Sciatic nerve (tissue), 2 donors: ENCODE measurements around the gene FRZB. TPM values are rescaled to one million over a fixed set of nuclear protein-coding genes. Genes with fewer than 3 reads are reported as not detected.
A peak's percentile ranks its signal among the peaks of the same experiment; 100 is the strongest.

ENCODE experiments used
- ATAC-seq: fragments of 200-7000 bp; cut with Tn5 transposase; one replicate; pipeline ENCODE4 v1.9.1; 2020; ENCODE audit warnings: mild to moderate bottlenecking, moderate library complexity
- DNase-seq: peaks from one replicate; pipeline ENCODE4 v3.0.0-alpha.2; 2020; ENCODE audit warnings: low spot score
- intact Hi-C: fragments of 100-400 bp; cut with DNase I; formaldehyde crosslinking; loops from one replicate; pipeline ENCODE4 v1.14.2; 2022
- total RNA-seq: library from RNA; stranded (reverse); fragmentation: NEBNext Ultra II Directional; extraction: Animal tissue kit (Norgen Biotek cat#: 25700); gene quantifications from one replicate; pipeline ENCODE4 v1.2.1, GENCODE V29; 2021
- donor health status: DM: no; HTN: no; CAD: no.
- donor health status: DM: no; HTN: no; CAD: no.

Gene FRZB
- total RNA-seq, 1 donor from 2014 or later, result 17.1 TPM

DNA sequence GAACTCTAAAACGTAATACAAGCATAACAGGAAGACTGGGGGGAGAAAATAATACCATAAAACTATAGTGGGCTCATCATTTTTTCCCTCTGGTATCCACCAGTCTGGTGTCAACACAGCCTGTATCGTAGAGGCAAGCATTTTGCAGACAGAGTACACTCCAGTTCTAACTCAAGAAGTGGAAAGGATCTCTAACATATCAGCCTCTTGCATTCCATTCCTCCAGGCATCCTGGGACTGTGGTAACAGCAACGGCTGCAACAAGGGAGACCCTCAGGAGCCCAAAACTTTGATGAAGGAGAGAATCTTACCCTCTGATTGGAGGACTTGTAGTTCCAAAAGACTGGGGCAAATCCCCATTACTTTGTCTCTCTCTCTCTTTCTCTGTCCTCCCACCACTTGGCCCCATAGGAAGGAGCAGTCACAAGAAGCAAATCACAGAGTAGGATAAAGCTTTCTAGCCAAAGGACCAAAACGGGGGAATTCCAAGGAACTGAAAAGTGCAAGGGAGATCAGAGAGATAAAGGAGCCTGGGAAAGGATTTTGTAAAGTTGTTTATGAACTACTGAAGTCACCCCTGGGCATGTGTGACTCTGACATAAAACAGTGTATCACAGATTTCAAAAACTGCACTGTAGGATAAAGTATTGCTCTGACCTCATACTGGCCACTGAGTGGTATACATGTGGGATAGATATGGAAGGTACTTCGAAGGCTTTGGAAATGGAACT is 11.9 kb downstream of the FRZB start:
- DNase-seq (no peak), ATAC-seq (no peak)
- intact Hi-C loops, result no loop called here

DNA sequence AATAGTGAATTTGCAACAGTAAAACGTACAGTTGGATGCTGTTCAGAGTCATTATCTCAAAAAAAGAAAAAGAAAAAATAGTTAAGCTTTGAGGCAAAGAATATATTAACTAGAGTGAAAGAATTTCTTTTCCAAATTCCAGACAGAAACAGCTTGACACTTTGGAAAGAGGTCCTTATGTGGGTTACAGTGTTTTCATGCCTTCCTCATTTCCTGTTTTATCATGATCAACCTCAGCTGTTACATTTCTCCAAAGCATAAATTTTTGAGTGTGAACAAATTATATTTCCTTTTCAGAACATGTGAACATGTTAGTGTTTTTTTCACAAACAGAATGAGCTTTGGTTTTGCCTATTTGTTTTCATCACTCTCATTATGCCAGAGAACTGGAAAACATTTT is 13.6 kb downstream of the FRZB start:
- ATAC-seq (no peak), DNase-seq (no peak)
- intact Hi-C loops, result no loop called here

DNA sequence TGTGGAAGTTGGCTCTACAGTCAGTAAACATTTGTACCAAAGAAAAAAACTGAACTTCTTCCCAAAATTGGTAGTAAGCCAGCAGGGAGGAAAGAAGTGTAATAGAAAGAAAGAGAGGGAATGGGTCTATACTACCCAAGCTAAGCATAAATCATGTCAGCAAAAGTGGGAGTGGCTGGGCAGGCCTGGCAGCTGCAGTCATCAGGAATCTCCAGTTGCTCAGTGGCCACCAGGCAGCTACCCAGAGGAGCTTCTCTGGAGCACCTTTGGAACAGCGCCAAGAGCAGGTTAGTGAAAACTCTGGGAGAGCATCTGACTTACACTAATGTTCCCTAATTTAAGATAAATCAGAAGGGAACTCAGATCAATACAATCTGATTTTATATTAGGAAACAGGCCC is 14.3 kb downstream of the FRZB start:
- intact Hi-C loops, result no loop called here
- no peak for DNase-seq
- no peak for ATAC-seq

DNA sequence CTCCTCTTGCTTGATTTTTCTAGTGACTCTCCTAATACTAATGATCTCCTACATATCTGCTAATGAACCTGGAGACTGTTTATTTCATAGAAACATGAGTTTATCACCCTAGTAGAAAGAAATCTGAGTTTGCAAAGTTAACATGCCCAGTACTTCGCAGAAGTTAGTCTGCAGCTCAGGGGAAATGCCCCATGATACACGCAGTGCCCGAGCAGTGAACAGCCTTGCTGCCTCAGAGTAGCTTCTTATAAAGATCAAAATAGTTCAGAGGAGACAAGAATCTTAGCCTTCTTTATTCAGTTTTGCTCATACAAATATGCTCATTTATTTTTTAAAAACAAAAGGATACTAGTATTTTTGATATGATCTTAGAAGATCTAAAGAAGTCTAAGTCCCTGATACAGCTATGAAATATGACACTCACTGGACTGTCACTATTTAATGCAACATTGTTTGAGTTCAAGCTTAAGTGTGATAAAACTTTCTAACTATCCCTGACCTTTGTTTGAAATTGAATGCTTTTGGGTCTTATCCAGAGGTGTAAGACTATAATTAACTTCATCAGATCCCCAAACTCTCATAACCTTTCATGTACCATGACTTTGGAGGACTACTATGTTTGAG is 20.5 kb downstream of the FRZB start:
- intact Hi-C loops, result no loop called here
- no peak for DNase-seq
- ATAC-seq, result peak; percentile 65

DNA sequence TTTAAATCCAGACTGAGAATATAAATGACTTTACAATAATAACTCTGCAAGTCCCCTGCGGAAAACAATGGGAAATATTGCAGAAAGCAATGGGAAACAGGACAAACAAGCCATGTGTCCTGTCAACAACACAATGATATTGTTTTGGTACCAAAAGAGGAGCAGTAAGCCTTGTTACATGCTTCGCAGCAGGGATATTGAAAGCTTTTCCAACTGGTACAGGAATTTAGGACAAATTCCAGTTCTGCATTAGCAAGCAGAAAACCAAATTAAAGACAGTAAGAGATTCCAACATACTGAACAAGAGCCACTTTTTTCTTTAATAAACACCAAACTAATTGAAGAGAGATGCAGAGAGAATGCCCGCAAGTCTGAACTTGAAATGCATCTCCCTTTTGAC is 30.0 kb downstream of the FRZB start:
- intact Hi-C loops, result no loop called here
- ATAC-seq, result no peak

DNA sequence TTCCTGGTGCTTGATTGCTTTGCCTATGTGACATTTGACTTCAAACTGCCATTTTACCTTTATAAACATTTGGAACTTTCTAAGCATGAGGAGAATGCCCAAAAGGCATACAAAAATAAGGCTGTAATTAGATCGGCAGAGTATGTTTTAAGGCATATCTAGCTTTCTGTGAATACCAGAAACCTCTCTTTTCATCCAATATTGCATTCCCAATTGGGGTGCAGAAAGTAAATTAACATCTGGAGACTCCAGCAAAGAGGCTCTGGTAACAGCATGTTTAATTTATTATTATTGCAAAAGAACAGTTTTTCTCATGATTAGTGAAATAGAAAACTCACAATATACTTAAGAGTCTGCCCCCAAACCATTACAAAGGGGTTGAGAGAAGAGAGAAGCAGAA is 32.1 kb downstream of the FRZB start:
- no peak for DNase-seq
- intact Hi-C loops, result no loop called here
- no peak for ATAC-seq

More for the DNA sequence above, 30.0 kb downstream of the FRZB start:
- DNase-seq, result no peak

DNA sequence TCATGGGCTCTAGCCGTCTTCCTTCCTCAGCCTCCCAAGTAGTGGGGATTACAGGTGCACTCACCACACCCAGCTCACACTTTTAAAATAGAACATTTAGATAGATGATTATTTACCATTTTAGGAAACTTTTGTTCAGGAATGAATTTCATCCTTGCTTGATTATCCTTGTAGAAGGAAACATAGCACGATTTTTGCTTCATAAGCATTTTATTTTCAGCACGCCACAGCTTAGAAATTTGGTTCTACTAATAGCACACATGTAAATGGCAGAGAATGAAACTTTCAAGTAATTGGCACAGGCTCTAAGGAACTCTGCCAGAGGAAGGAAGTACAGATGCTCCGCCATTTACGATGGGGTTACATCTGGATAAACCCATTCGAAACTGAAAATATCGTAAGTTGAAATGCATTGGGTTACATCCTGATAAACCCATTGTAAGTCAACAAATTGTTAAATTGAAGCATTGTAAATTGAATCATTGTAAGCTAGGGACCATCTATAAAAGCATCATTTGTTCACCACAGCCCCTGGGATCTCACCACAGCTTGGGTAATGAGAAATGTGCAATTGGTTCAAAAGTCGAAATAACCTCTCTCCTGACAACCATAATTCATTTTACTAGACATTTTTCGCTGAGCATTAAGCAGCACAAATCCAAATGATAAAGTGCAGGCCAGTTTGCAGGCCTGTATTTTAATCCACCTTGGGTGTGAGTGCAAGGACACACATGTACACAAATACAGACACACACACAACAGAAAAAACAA is 33.2 kb downstream of the FRZB start:
- ATAC-seq (no peak), DNase-seq (no peak)
- intact Hi-C loops, result no loop called here

DNA sequence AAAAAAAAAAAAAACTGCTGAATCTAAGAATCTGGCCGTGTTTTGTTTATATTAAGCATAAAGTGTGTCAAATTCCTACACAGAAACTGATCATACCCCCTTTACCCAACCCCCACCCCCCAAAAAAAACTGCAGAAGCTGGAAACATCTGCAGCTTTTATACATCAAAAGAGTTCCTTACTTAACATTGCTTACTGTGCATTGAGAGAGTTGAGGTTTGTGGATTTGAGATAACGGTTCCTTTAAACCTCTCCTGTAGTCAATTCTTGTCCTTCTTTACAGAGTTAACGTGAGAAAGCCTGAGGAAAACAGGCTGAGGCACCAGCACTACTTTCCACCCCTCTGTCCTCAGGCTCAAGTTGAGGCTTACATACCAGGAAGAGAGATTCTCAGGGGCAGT is 34.5 kb downstream of the FRZB start:
- intact Hi-C loops, result no loop called here
- DNase-seq (no peak), ATAC-seq (no peak)

DNA sequence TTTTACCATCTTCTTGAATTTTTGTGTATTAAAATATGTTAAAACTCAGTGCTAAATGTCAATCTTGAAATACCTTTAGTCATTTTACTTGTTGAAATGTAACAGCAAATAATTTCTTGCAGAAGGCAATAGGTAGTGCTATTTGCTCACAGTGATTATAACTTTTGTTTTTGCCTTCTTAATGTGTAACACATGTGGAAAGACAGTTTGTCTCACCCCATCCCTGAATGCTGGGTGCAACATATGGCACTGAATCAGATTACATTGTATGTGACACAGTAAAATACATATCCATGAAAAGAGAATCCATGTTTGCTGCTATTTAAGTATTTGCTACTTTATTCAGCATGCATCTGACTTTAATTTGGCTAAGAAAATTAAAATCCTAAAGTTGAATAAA is 35.3 kb downstream of the FRZB start:
- intact Hi-C loops, result no loop called here

DNA sequence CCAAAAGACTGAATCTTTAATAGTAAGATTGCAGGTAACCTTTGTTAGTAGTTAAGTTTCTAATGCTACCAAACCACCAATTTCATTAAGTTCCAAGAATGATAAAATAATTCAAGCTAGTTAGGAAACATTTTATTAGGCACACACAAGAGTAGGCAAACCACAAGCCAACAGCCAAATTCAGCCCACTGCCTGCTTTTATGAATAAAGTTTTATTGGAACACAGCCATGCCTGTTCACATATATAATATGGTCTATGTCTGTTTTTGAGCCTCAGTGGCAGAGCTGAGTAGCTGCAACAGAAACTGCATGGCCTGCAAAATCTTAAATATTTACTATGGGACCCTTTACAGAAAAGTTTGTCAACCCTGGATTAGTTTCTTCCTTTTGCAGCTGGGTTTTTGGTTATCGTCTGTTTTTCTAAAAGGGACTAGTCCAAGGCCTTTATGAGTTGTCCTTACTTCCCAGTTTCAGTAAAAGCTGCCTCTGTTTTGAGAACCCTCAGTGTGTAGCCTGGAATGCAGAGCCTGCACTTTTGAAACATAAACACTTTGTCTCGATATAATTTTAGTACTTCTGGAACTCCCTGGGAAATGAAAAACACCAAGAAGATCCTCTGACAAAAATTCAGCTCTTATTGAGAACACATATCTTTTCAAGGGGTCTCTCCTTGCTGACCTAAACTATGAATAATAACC is 39.1 kb downstream of the FRZB start:
- intact Hi-C loops, result no loop called here
- no peak for ATAC-seq
- DNase-seq, result no peak

More for the DNA sequence above, 35.3 kb downstream of the FRZB start:
- ATAC-seq (no peak), DNase-seq (no peak)

DNA sequence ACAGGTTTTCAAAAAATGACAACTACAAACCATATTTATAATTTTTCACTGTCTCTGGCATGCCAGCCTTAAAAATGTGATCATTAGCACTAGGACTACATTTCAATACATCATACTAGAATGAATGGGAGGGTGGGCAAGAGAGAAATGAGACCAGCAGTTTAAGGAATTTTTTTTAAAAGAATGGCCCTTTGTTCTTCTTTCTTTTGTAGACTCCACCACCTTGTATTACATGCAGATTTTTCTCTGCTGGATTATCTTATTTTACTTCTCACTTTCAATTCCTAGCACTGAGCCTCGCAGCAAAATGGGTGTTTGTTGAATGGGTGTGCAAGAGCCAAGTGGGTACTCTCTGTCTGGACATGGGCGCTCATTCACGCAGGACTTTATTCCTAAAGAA is 39.9 kb downstream of the FRZB start:
- no peak for DNase-seq
- no peak for ATAC-seq
- intact Hi-C loops, result no loop called here

DNA sequence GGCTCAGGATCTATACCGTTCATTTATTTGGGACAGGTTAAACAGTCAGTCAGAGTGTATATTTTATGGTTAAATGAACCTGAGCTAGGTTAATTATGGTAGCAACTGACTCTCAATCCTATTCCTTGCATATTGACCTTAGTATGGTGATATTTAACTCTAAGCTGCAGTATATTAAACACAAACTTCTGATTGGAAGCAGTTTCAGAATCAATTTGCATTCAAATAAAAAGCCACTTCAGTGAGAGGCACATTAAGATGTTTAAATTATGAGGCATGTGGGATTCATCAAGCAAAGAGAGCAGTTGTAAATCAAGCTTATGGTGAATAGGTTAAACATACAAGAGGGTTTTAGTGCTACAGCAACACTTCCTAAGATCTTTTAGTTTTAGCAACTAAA is 40.4 kb downstream of the FRZB start:
- DNase-seq (no peak), ATAC-seq (no peak)
- intact Hi-C loops, result no loop called here

DNA sequence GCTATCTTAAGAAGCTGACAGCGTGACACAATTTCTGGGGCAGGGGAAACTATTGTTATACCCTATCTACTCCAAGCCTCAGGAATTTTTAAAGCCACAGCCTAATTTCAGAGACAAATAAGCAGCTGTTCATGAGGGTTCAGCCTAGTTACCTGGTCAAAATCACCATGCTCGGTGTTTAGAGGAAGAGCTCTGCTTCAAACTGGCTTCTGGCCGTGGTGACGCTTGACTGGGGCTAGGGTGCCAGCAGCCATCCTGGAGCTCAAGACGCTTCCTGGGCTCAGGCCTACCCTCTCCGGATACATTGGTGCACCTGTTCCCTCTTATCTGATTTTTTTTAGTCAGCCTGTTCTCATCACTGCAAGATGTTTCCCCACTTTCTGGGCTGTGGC is 41.7 kb downstream of the FRZB start:
- no peak for DNase-seq
- no peak for ATAC-seq
- intact Hi-C loops, result no loop called here

DNA sequence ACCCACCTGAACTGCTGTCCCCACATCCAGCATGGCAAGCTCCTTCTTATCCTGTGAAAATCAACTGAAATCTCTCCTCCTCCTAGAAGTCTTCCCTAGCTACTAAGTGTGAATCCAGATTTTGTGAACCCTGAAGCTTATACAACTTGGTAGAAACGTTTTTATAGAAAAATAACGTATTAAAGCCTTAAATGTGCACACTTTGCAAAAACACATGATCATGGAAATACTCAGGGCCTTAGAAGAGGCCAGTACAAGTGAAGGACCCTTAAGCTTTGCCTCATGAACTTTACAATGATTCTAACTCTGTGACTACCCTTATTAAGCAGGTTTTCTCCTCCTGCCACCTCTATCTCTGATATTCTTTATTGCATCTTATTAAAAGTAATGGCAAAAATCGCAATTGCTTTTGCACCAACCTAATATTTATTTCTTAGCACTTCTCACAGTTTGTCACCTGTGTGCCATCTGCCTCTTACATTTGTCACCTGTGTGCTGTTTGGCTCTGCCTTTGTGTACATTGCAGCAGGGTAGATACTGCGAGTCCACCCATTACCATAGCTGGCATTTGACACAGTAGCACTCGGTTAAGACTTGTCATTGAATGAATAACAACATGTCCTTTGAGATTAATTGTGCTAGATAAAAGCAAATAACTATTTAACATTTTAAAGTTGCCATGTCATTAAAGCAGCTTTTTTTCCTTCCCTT is 42.2 kb downstream of the FRZB start:
- intact Hi-C loops, result no loop called here
- ATAC-seq (no peak), DNase-seq (no peak)

DNA sequence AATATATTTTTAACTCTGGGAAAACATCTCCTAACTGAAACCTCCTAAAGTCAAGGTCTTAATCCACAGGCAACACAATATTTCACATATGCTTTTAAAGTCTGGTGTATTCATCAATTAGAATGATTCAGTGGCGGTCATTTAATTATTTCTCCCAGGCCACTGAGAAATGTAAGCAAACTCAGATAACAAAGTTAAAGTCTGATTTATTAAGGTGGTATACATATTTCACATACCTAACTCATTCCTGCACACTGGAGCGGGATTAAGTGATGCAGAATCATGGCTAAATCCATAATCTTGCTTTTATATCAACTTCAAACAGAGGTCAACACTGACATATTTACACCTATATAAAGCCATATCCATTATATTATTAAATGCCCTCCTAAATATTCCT is 43.7 kb downstream of the FRZB start:
- DNase-seq (no peak), ATAC-seq (no peak)
- intact Hi-C loops, result no loop called here

DNA sequence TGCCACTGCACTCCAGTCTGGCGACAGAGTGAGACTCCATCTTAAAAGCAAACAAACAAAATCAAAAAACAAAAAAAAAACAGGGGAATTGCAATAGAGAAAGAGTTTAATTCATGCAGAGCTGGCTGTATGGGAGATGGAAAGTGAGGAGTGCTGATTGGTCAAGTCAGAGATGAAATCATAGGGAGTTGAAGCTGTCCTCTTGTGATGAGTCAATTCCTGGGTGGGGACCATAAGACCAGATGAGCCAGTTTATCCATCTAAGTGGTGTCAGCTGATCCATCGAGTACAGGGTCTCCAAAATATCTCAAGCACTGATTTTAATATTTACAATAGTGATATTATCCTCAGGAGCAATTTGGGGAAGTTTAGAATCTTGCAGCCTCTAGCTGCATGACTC is 45.3 kb downstream of the FRZB start:
- DNase-seq, result no peak

DNA sequence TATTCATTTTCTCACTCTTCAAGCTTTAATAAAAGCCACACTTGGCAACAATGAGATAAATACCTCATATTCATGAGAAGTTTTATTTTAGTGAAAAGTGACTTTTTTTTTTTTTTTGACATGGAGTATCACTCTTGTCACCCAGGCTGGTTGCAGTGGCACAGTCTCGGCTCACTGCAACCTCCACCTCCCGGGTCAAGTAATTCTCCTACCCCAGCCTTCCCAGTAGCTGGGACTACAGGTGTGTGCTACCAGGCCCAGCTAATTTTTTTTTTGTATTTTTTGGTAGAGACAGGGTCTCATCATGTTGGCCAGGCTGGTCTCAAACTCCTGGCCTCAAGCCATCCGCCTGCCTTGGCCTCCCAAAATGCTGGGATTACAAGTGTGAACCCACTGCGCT is 47.0 kb downstream of the FRZB start:
- ATAC-seq, result no peak
- no peak for DNase-seq
- intact Hi-C loops, result no loop called here

More for the DNA sequence above, 45.3 kb downstream of the FRZB start:
- no peak for ATAC-seq
- intact Hi-C loops, result no loop called here

DNA sequence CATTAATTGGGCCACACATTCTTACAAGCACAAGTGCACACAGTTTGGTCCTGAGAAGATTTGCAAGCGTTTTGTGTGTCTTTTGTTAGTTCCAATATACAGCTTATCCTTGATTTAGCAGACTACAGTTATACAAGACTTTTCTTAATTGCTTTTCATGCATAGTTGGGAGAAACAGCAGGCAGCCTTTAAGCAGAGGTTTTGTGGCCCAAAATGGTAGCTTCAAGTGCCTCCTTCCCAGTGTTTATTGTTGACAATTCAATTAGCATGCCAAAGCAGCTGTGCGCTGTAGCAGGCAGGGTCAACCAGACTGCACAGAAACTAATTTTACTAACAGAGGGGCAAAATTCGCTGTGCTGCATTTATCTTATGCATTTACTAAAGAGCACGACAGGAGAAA is 47.5 kb downstream of the FRZB start:
- intact Hi-C loops, result no loop called here
- ATAC-seq (no peak), DNase-seq (no peak)

DNA sequence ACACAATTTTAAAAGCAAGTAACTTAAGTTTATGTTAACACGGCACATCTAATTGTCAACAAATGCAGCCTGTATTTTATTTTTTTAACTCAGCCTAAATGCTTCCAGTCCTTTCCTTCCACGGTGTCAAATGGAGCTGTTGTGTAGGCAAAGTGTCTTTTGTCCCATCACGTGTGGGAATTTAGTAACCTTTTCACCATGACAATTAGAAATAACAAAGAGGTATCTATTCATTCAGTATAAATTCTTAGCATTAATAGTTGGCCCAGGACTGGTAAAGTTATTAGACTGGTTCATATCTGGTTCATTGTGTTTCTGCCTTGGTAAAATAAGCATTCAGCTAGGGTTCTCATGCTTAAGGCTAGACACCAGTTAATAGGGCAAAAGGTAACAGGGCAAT is 47.9 kb downstream of the FRZB start:
- ATAC-seq (no peak), DNase-seq (no peak)
- intact Hi-C loops, result no loop called here
